Body of pancreas (tissue), 4 donors: Measurements from ENCODE around the gene EDIL3.

Experiments used
- POLR2A ChIP-seq, 3 donors: fragments of 450-650 bp; IDR thresholded peaks; one replicate each; pipeline ENCODE4 v1.6.1; 2016; ENCODE audit warnings: antibody characterized with exemption in 3 of 3, mild to moderate bottlenecking in 2 of 3
- TF ChIP-seq, protein P1 (sequence below), 7 experiments: fragments of 450-650 bp in 4 of 7; fragments of 200-600 bp in 3 of 7; sonication (generic) in 3 of 7; IDR thresholded peaks; one replicate each; pipeline ENCODE4 v1.5.1; 2016 to 2019; ENCODE audit warnings: antibody characterized with exemption in 7 of 7

GRCh38 chr5:84433461-84433860 lies 48.8 kb upstream of the EDIL3 start:
- TF ChIP-seq POLR2A (IDR thresholded peaks at IDR 0.05): no peak
- TF ChIP-seq, protein P1, sequence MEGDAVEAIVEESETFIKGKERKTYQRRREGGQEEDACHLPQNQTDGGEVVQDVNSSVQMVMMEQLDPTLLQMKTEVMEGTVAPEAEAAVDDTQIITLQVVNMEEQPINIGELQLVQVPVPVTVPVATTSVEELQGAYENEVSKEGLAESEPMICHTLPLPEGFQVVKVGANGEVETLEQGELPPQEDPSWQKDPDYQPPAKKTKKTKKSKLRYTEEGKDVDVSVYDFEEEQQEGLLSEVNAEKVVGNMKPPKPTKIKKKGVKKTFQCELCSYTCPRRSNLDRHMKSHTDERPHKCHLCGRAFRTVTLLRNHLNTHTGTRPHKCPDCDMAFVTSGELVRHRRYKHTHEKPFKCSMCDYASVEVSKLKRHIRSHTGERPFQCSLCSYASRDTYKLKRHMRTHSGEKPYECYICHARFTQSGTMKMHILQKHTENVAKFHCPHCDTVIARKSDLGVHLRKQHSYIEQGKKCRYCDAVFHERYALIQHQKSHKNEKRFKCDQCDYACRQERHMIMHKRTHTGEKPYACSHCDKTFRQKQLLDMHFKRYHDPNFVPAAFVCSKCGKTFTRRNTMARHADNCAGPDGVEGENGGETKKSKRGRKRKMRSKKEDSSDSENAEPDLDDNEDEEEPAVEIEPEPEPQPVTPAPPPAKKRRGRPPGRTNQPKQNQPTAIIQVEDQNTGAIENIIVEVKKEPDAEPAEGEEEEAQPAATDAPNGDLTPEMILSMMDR (IDR thresholded peaks at IDR 0.05): no peak
